H1 (cell line): Measurements from ENCODE around the gene TEAD1. TPM values are rescaled to one million over a fixed set of nuclear protein-coding genes. Genes with fewer than 3 reads are reported as not detected.

ENCODE experiments used
- ASH2L ChIP-seq: fragments of 200-600, 300-600 bp; sonication (generic); IDR thresholded peaks from one replicate; pipeline ENCODE4 v1.7.1; 2017; ENCODE audit warnings: low read length
- ATF2 ChIP-seq: IDR thresholded peaks from 2 replicates; pipeline ENCODE4 v1.6.1; 2012; ENCODE audit warnings: low read length, inconsistent platforms
- BCL11A ChIP-seq, 2 experiments: IDR thresholded peaks; one replicate each; pipeline ENCODE4 v1.6.1; 2011; ENCODE audit warnings: low read depth in 2 of 2, low read length in 2 of 2, mild to moderate bottlenecking in 2 of 2
- BRCA1 ChIP-seq: IDR thresholded peaks from 2 replicates; pipeline ENCODE4 v1.6.1; 2012; ENCODE audit warnings: low read depth, low read length, improper control_type of control experiment
- CHD7 ChIP-seq: fragments of 300-600 bp; sonication (generic); IDR thresholded peaks from 2 replicates; pipeline ENCODE4 v1.7.1; 2012; ENCODE audit warnings: low read length, moderate library complexity, mild to moderate bottlenecking, inconsistent platforms; ENCODE audit not compliant: insufficient replicate concordance
- EZH2 ChIP-seq: fragments of 200-600 bp; sonication (generic); IDR thresholded peaks from 2 replicates; pipeline ENCODE4 v1.7.1; 2012; ENCODE audit warnings: low read depth, mild to moderate bottlenecking, moderate library complexity, low read length, inconsistent platforms; ENCODE audit not compliant: severe bottlenecking
- GABPA ChIP-seq: IDR thresholded peaks from 2 replicates; pipeline ENCODE4 v1.6.1; 2011; ENCODE audit warnings: mild to moderate bottlenecking, low read length, moderate library complexity, borderline replicate concordance; ENCODE audit not compliant: insufficient read depth
- SP1 ChIP-seq: IDR thresholded peaks from 2 replicates; pipeline ENCODE4 v1.6.1; 2011; ENCODE audit warnings: low read depth, low read length
- polyA plus RNA-seq, 7 experiments: library from polyadenylated mRNA; depleted of rRNA in 3 of 7; stranded (reverse) in 5 of 7; unstranded in 2 of 7; fragments of >200 nt in 5 of 7; fragments of 200-250 nt in 2 of 7; gene quantifications; 1 replicate in 5 of 7; 2 replicates in 1 of 7; 4 replicates in 1 of 7; pipeline versions ENCODE4 v1.2.1 to v1.2.3, GENCODE V29; 2011 to 2013; ENCODE audit warnings: missing spikeins in 2 of 7, mixed read lengths in 2 of 7
- total RNA-seq: library from RNA; stranded (reverse); fragmentation: NEBNext Ultra II Directional; extraction: Animal tissue kit (Norgen Biotek cat#: 25700); gene quantifications from 2 replicates; pipeline ENCODE4 v1.2.1, GENCODE V29; 2021
- TF ChIP-seq, protein P1 (sequence below): IDR thresholded peaks from 2 replicates; pipeline ENCODE4 v1.6.1; 2012; ENCODE audit warnings: inconsistent platforms

The TEAD1 gene
- total and polyA plus RNA-seq, 2 of the 8 experiments (the other 6 are each of a cell fraction or from before 2014, with no cell fraction given): 15.6 to 67.4 TPM

GRCh38 chr11:12705874-12706273, 31.7 kb downstream of the TEAD1 start (continued):
- TF ChIP-seq CHD7 (no peak), SP1 (no peak), BCL11A (IDR thresholded peaks at IDR 0.05; ENCODE audit: low read depth in 2 of 2, low read length in 2 of 2) (no peak), ASH2L (no peak), EZH2 (no peak), BRCA1 (no peak), ATF2 (no peak), GABPA (no peak)
- TF ChIP-seq, protein P1, sequence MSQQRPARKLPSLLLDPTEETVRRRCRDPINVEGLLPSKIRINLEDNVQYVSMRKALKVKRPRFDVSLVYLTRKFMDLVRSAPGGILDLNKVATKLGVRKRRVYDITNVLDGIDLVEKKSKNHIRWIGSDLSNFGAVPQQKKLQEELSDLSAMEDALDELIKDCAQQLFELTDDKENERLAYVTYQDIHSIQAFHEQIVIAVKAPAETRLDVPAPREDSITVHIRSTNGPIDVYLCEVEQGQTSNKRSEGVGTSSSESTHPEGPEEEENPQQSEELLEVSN: no peak
